Ishikawa (cell line): ENCODE measurements around the gene CBR1.

Experiments used
- CREB1 ChIP-seq: IDR thresholded peaks from 2 replicates; pipeline ENCODE4 v1.6.1; 2012; ENCODE audit warnings: low read depth
- EGR1 ChIP-seq: IDR thresholded peaks from 2 replicates; pipeline ENCODE4 v1.6.1; 2012
- EP300 ChIP-seq: IDR thresholded peaks from 2 replicates; pipeline ENCODE4 v1.6.1; 2012; ENCODE audit warnings: borderline replicate concordance
- MAX ChIP-seq: IDR thresholded peaks from 2 replicates; pipeline ENCODE4 v1.6.1; 2012
- RAD21 ChIP-seq: IDR thresholded peaks from 2 replicates; pipeline ENCODE4 v1.6.1; 2012; ENCODE audit warnings: low read depth
- REST ChIP-seq: IDR thresholded peaks from 2 replicates; pipeline ENCODE4 v1.6.1; 2012; ENCODE audit warnings: low read depth, mild to moderate bottlenecking
- TCF12 ChIP-seq: IDR thresholded peaks from 2 replicates; pipeline ENCODE4 v1.6.1; 2012; ENCODE audit warnings: low read depth
- TEAD4 ChIP-seq: IDR thresholded peaks from 2 replicates; pipeline ENCODE4 v1.6.1; 2012
- ZBTB7A ChIP-seq: IDR thresholded peaks from 2 replicates; pipeline ENCODE4 v1.6.1; 2012; ENCODE audit warnings: low read depth

GRCh38 chr21:36069713-36070583 lies at the start of gene CBR1:
- peak; percentile 90 for TF ChIP-seq MAX
- no peak for TF ChIP-seq CREB1
- TF ChIP-seq EGR1: no peak
- TF ChIP-seq ZBTB7A: no peak
- TF ChIP-seq REST: no peak
- TF ChIP-seq RAD21: no peak
- no peak for TF ChIP-seq TCF12
- TF ChIP-seq TEAD4: 0 out of 2 replicates have a peak, but pooled peaks have one; percentile 3
- no peak for TF ChIP-seq EP300
